K562 (cell line): Measurements from ENCODE around the gene NR5A1. TPM values are rescaled to one million over a fixed set of nuclear protein-coding genes. Genes with fewer than 3 reads are reported as not detected.

ENCODE experiments used
- ATAC-seq: fragments of 200-7000 bp; cut with Tn5 transposase; 3 replicates; pipeline ENCODE4 v1.9.1; 2020; ENCODE audit warnings: moderate library complexity
- BruUV-seq: library from RNA; stranded (reverse); fragments of 400-500 nt; replicated peaks from 2 replicates; lab custom pipeline; 2021; lab: Mats Ljungman, UMichigan
- CTCF ChIA-PET: fragments of 300-600 bp; formaldehyde crosslinking; extraction: SDS; loops from one replicate; lab custom pipeline; 2021; ENCODE audit warnings: low intra/inter-chr PET ratio; lab: Yijun Ruan, JAX
- POLR2A ChIA-PET: fragments of 300-600, 350-650 bp; sonication (Branson Sonifier 250); formaldehyde crosslinking; extraction: SDS; loops from one replicate; lab custom pipeline; 2021; ENCODE audit warnings: antibody characterized with exemption, inconsistent platforms; lab: Yijun Ruan, JAX
- DNase-seq, 4 experiments: peaks; one replicate each; pipeline versions ENCODE4 v3.0.0 to v3.0.0-alpha.2; 2011 to 2018; ENCODE audit warnings: low spot score in 3 of 4, mixed read lengths in 3 of 4; ENCODE audit errors: extremely low read depth in 1 of 4
- FAIRE-seq: peaks from 2 replicates; lab custom pipeline; 2011; peaks lifted over from hg19 to GRCh38; lab: Jason Lieb, UNC
- H2AFZ ChIP-seq: 2 replicates; pipeline ENCODE4 v1.6.0; 2011; ENCODE audit warnings: low read depth, low read length, control low read depth, inconsistent platforms
- H3K27ac ChIP-seq: fragments of 200-600 bp; 3 replicates; pipeline ENCODE4 v1.8.0; 2011; ENCODE audit warnings: low read depth, mild to moderate bottlenecking, control low read depth, inconsistent platforms, low read length, moderate library complexity, mixed read lengths; ENCODE audit errors: extremely low read depth
- H3K27me3 ChIP-seq, 2 experiments: fragments of 300-600 bp in 1 of 2; 2 replicates in 1 of 2; 3 replicates in 1 of 2; pipeline versions ENCODE4 v1.6.0 to v1.8.0; 2011; ENCODE audit warnings: inconsistent platforms in 2 of 2, low read length in 2 of 2, mild to moderate bottlenecking in 1 of 2, mixed read lengths in 1 of 2, moderate library complexity in 1 of 2; ENCODE audit not compliant: control insufficient read depth in 2 of 2, insufficient read depth in 2 of 2
- H3K36me3 ChIP-seq: fragments of 300-600 bp; 3 replicates; pipeline ENCODE4 v1.8.0; 2011; ENCODE audit warnings: mild to moderate bottlenecking, low read length, inconsistent platforms; ENCODE audit not compliant: control insufficient read depth, insufficient read depth
- H3K4me1 ChIP-seq, 2 experiments: fragments of 200-600 bp in 1 of 2; replicated peaks in 1 of 2; 2 replicates in 1 of 2; 3 replicates in 1 of 2; pipeline versions ENCODE4 v1.5.1 to v1.8.0; 2011; ENCODE audit warnings: inconsistent platforms in 2 of 2, low read length in 2 of 2, mild to moderate bottlenecking in 1 of 2, mixed read lengths in 1 of 2, moderate library complexity in 1 of 2; ENCODE audit not compliant: control insufficient read depth in 2 of 2, insufficient read depth in 2 of 2
- H3K4me2 ChIP-seq: 2 replicates; pipeline ENCODE4 v1.6.1; 2011; ENCODE audit warnings: low read length, control low read depth, inconsistent platforms, mixed read lengths; ENCODE audit not compliant: insufficient read depth
- H3K4me3 ChIP-seq: fragments of 200-600 bp; sonication (generic), shearing (Covaris generic); 2 replicates; pipeline ENCODE4 v1.5.1; 2016; ENCODE audit warnings: control low read depth, inconsistent platforms
- H3K79me2 ChIP-seq: fragments of 200-600 bp; 3 replicates; pipeline ENCODE4 v1.8.0; 2011; ENCODE audit warnings: low read length, inconsistent platforms; ENCODE audit not compliant: control insufficient read depth, insufficient read depth
- H3K9ac ChIP-seq, 2 experiments: 2 replicates each; pipeline versions ENCODE4 v1.6.0 to v1.6.1; 2011; ENCODE audit warnings: low read depth in 2 of 2, low read length in 2 of 2, control low read depth in 1 of 2, inconsistent platforms in 1 of 2, mild to moderate bottlenecking in 1 of 2, mixed read lengths in 1 of 2; ENCODE audit not compliant: insufficient read depth in 1 of 2
- H3K9me1 ChIP-seq: one replicate; pipeline ENCODE4 v1.6.0; 2011; ENCODE audit warnings: inconsistent platforms, mild to moderate bottlenecking, low read length, moderate library complexity; ENCODE audit not compliant: control insufficient read depth, insufficient read depth
- H3K9me3 ChIP-seq: replicated peaks from 2 replicates; pipeline ENCODE4 v1.5.1; 2011; ENCODE audit warnings: low read depth, low read length, inconsistent platforms; ENCODE audit not compliant: control insufficient read depth, insufficient read depth
- H4K20me1 ChIP-seq: replicated peaks from 2 replicates; pipeline ENCODE4 v1.6.1; 2011; ENCODE audit warnings: low read length, inconsistent platforms, mixed read lengths; ENCODE audit not compliant: control insufficient read depth, insufficient read depth
- HIVEP1 ChIP-seq: fragments of 250-450 bp; sonication (Bioruptor Pico); IDR thresholded peaks from 2 replicates; pipeline ENCODE4 v1.4.0; 2020; ENCODE audit warnings: mild to moderate bottlenecking
- NFIX ChIP-seq: fragments of 250-450 bp; sonication (Bioruptor Pico); IDR thresholded peaks from 2 replicates; pipeline ENCODE4 v1.4.0; 2020; ENCODE audit warnings: low read depth, mild to moderate bottlenecking, moderate library complexity
- RBBP5 ChIP-seq: fragments of 200-600 bp; sonication (generic); IDR thresholded peaks from 2 replicates; pipeline ENCODE4 v1.6.1; 2012; ENCODE audit warnings: borderline replicate concordance, mild to moderate bottlenecking, low read length, control low read depth, inconsistent platforms; ENCODE audit not compliant: insufficient read depth, poor library complexity, severe bottlenecking
- SIN3B ChIP-seq: fragments of 450-650 bp; IDR thresholded peaks from 2 replicates; pipeline ENCODE4 v1.6.1; 2017; ENCODE audit warnings: low read depth, mild to moderate bottlenecking, moderate library complexity
- SMAD3 ChIP-seq: fragments of 450-650 bp; formaldehyde crosslinking; conservative IDR thresholded peaks from 2 replicates; pipeline ENCODE4 v1.4.0; 2020; ENCODE audit warnings: mild to moderate bottlenecking
- SMARCE1 ChIP-seq: fragments of 450-650 bp; IDR thresholded peaks from 2 replicates; pipeline ENCODE4 v1.7.1; 2016; ENCODE audit warnings: mild to moderate bottlenecking
- TAF15 ChIP-seq: fragments of 200-400 bp; formaldehyde crosslinking; IDR thresholded peaks from 2 replicates; pipeline ENCODE4 v1.6.1; 2017; ENCODE audit warnings: mild to moderate bottlenecking, low read depth, low read length, moderate library complexity
- TGIF2 ChIP-seq: sonication (generic); formaldehyde crosslinking; IDR thresholded peaks from 2 replicates; pipeline ENCODE4 v1.8.1; 2022; ENCODE audit warnings: mild to moderate bottlenecking, missing genetic modification reagents, moderate library complexity
- ZEB2 ChIP-seq: fragments of 450-650 bp; IDR thresholded peaks from 2 replicates; pipeline ENCODE4 v1.6.1; 2016
- ZNF589 ChIP-seq: fragments of 200-800 bp; sonication (Bioruptor generic); IDR thresholded peaks from 2 replicates; pipeline ENCODE4 v1.6.1; 2016; ENCODE audit warnings: low read depth, missing genetic modification characterization, missing compliant biosample characterization
- whole genome bisulfite sequencing: fragments of 100-300 bp; shearing (Covaris generic); methylation state at CpG from one replicate; pipeline ENCODE4 v1.1.6; 2016; ENCODE audit warnings: low coverage, mixed read lengths; ENCODE audit not compliant: insufficient coverage; ENCODE audit errors: missing lambda C conversion rate; 5-methylcytosine and 5-hydroxymethylcytosine counted together
- in situ Hi-C: fragments of 300-500 bp; cut with MboI; formaldehyde crosslinking; loops from 4 replicates; pipeline ENCODE4 v1.15.0; 2018; ENCODE audit warnings: inconsistent platforms, mixed read lengths
- intact Hi-C: fragments of 100-400 bp; cut with micrococcal nuclease; formaldehyde crosslinking; loops from 2 replicates; pipeline ENCODE4 v1.14.2; 2022
- polyA plus RNA-seq, 8 experiments: library from polyadenylated mRNA; depleted of rRNA in 4 of 8; stranded (reverse) in 5 of 8; unstranded in 3 of 8; fragments of >200 nt; fragmentation: Nextera tagmentation in 2 of 8; fragmentation: Illumina TruSeq in 1 of 8; extraction: Ambion mirVana in 2 of 8; extraction: Trizol in 1 of 8; gene quantifications; 2 replicates each; pipeline versions ENCODE4 v1.2.1 to v1.2.3, GENCODE V29; 2011 to 2014; ENCODE audit warnings: inconsistent platforms in 1 of 8, missing spikeins in 1 of 8
- total RNA-seq, 7 experiments: library from RNA; depleted of rRNA in 6 of 7; stranded (reverse); fragments of >200 nt in 6 of 7; fragmentation: Illumina TruSeq in 2 of 7; extraction: Trizol in 2 of 7; gene quantifications; 2 replicates each; pipeline versions ENCODE4 v1.2.1 to v1.2.3, GENCODE V29; 2011 to 2021; ENCODE audit warnings: low replicate concordance in 1 of 7
- TF ChIP-seq, protein P1 (sequence below): IDR thresholded peaks from 3 replicates; pipeline ENCODE4 v1.6.1; 2011; ENCODE audit warnings: borderline replicate concordance, mild to moderate bottlenecking, moderate library complexity; ENCODE audit not compliant: insufficient read length; ENCODE audit errors: extremely low read depth
- TF ChIP-seq, protein P2 (sequence below): IDR thresholded peaks from 3 replicates; pipeline ENCODE4 v1.6.1; 2011; ENCODE audit warnings: borderline replicate concordance, mild to moderate bottlenecking; ENCODE audit not compliant: insufficient read length, insufficient read depth
- TF ChIP-seq, protein P3 (sequence below): sonication (generic); formaldehyde crosslinking; IDR thresholded peaks from 2 replicates; pipeline ENCODE4 v1.8.1; 2023; ENCODE audit warnings: mild to moderate bottlenecking, missing genetic modification reagents
- TF ChIP-seq, protein P4 (sequence below): fragments of 250-450 bp; sonication (Bioruptor Pico); IDR thresholded peaks from 2 replicates; pipeline ENCODE4 v1.8.0; 2022; ENCODE audit warnings: inconsistent platforms

The NR5A1 gene
- total and polyA plus RNA-seq, 9 of the 15 experiments (the other 6 are each of a cell fraction or from before 2014, with no cell fraction given) = 0.11 to 0.32 (median 0.20) TPM; not detected in 6

DNA sequence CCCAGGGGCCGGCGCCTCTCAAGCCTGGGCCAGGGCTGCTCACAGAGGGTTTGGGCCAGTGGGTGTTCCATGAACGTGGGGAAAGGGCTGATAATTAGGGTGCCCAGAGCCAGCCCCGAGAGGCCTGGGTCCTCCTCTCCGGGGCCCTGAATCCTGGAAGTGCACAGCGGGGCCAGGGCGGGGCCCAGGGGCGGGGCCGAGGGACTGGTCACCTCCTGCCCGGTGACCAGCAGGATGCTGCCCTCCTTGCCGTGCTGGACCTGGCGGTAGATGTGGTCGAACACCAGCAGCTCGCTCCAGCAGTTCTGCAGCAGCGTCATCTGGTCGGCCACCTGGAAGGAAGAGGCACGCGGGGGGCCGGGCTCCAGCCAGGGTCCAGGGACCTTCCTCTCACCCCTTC is 14.4 kb downstream of the NR5A1 start:
- peaks cover 11 to 54% of the 10 kb centered on the region in 2 experiments; a peak in 3 of 5 replicates for H3K4me1 ChIP-seq
- no TSS peak for BruUV-seq
- no peak overlapping the region for H3K27ac ChIP-seq
- H2AFZ ChIP-seq = no peak overlapping the region
- WGBS = 13% methylated on average over 14 of the region's 19 CpGs
- in situ Hi-C loops (no loop called here), intact Hi-C loops (no loop called here)
- ChIA-PET CTCF (no interaction called here), POLR2A (interaction anchor here (1.0 kb wide), 1 partner anchor 9 kb away, joined by 6 read pairs; no protein-coding TSS in a partner anchor)
- DNase-seq = no peak
- no peaks in the 10 kb centered on the region for H3K9me1 ChIP-seq
- no peaks in the 10 kb centered on the region for H3K9me3 ChIP-seq
- no peaks in the 10 kb centered on the region for H3K79me2 ChIP-seq
- H3K36me3 ChIP-seq = no peaks in the 10 kb centered on the region
- H4K20me1 ChIP-seq = peaks cover 23% of the 10 kb centered on the region; the same call in 1 of the 2 replicates
- no peak overlapping the region for H3K4me3 ChIP-seq
- no peak for FAIRE-seq
- H3K4me2 ChIP-seq = no peak overlapping the region
- H3K27me3 ChIP-seq = peaks cover 8 to 80% of the 10 kb centered on the region in 2 experiments; a peak in 4 of 5 replicates
- H3K9ac ChIP-seq = no peak overlapping the region
- no peak; the same call in 2 of the 3 replicates for ATAC-seq
- TF ChIP-seq, protein P1, sequence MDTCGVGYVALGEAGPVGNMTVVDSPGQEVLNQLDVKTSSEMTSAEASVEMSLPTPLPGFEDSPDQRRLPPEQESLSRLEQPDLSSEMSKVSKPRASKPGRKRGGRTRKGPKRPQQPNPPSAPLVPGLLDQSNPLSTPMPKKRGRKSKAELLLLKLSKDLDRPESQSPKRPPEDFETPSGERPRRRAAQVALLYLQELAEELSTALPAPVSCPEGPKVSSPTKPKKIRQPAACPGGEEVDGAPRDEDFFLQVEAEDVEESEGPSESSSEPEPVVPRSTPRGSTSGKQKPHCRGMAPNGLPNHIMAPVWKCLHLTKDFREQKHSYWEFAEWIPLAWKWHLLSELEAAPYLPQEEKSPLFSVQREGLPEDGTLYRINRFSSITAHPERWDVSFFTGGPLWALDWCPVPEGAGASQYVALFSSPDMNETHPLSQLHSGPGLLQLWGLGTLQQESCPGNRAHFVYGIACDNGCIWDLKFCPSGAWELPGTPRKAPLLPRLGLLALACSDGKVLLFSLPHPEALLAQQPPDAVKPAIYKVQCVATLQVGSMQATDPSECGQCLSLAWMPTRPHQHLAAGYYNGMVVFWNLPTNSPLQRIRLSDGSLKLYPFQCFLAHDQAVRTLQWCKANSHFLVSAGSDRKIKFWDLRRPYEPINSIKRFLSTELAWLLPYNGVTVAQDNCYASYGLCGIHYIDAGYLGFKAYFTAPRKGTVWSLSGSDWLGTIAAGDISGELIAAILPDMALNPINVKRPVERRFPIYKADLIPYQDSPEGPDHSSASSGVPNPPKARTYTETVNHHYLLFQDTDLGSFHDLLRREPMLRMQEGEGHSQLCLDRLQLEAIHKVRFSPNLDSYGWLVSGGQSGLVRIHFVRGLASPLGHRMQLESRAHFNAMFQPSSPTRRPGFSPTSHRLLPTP = no peak
- TF ChIP-seq HIVEP1 (no peak), TGIF2 (no peak), SMARCE1 (no peak), TAF15 (no peak), SIN3B (no peak), ZEB2 (no peak), ZNF589 (CRISPR knock-in tag) (no peak), RBBP5 (no peak), SMAD3 (no peak), NFIX (CRISPR knock-in tag) (no peak)
- TF ChIP-seq, protein P2, sequence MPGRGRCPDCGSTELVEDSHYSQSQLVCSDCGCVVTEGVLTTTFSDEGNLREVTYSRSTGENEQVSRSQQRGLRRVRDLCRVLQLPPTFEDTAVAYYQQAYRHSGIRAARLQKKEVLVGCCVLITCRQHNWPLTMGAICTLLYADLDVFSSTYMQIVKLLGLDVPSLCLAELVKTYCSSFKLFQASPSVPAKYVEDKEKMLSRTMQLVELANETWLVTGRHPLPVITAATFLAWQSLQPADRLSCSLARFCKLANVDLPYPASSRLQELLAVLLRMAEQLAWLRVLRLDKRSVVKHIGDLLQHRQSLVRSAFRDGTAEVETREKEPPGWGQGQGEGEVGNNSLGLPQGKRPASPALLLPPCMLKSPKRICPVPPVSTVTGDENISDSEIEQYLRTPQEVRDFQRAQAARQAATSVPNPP = no peak
- TF ChIP-seq, protein P3, sequence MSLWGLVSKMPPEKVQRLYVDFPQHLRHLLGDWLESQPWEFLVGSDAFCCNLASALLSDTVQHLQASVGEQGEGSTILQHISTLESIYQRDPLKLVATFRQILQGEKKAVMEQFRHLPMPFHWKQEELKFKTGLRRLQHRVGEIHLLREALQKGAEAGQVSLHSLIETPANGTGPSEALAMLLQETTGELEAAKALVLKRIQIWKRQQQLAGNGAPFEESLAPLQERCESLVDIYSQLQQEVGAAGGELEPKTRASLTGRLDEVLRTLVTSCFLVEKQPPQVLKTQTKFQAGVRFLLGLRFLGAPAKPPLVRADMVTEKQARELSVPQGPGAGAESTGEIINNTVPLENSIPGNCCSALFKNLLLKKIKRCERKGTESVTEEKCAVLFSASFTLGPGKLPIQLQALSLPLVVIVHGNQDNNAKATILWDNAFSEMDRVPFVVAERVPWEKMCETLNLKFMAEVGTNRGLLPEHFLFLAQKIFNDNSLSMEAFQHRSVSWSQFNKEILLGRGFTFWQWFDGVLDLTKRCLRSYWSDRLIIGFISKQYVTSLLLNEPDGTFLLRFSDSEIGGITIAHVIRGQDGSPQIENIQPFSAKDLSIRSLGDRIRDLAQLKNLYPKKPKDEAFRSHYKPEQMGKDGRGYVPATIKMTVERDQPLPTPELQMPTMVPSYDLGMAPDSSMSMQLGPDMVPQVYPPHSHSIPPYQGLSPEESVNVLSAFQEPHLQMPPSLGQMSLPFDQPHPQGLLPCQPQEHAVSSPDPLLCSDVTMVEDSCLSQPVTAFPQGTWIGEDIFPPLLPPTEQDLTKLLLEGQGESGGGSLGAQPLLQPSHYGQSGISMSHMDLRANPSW (CRISPR knock-in tag) = no peak
- TF ChIP-seq, protein P4, sequence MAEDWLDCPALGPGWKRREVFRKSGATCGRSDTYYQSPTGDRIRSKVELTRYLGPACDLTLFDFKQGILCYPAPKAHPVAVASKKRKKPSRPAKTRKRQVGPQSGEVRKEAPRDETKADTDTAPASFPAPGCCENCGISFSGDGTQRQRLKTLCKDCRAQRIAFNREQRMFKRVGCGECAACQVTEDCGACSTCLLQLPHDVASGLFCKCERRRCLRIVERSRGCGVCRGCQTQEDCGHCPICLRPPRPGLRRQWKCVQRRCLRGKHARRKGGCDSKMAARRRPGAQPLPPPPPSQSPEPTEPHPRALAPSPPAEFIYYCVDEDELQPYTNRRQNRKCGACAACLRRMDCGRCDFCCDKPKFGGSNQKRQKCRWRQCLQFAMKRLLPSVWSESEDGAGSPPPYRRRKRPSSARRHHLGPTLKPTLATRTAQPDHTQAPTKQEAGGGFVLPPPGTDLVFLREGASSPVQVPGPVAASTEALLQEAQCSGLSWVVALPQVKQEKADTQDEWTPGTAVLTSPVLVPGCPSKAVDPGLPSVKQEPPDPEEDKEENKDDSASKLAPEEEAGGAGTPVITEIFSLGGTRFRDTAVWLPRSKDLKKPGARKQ = no peak
